Measurements from ENCODE around the gene HVCN1.
"Not testable (repeated sequence)": the region's sequence is repeated elsewhere in the genome, so short reads cannot be mapped to it uniquely, and the experiment has no call there.

The HVCN1 gene

DNA sequence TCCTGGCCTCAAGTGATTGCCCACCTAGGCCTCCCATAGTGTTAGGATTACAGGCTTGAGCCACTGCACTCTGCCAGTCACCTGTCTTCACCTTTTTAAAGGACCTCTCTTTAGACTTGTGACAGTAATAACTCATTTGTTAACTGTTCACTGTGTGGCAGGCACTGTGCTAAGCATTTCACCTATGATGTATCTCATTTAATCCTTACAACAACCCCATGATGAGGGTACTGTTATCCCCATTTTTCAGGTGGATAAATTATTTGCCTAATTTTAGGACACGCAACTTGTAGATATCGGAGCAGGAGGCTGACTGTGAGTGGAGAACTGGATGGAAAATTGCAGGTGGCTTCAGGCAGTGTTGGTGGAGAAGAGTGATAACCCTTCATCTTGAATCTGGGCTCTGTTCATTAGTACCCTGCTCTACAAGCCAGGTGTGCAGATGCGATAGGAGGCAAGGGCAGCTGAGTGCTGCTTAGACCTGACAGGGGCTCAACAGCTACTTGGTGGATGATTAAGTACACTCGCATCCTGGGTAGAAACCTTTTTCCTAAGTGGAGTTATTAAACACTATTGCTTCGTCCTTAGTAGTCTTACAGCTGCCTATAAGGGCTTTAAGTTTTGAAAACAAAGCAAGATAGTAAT lies 72.3 kb downstream of the HVCN1 start:
- DNase-seq (ENCODE audit: low read depth, low spot score), result no peak

DNA sequence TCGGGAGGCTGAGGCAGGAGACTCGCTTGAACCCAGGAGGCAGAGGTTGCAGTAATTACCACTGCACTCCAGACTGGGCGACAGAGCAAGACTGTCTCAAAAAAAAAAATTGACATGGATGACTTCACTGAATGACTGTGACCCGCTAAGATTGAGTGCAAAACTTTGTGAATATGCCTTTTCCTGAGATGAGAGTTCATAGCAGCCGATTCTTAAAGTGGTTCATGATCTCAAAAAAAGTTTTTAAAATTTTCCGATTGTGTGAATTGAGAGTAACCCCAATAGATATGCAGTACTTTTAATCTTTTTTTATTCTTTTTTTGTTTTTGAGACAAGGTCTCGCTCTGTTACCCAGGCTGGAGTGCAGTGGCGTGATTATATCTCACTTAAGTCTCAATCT lies 73.7 kb downstream of the HVCN1 start:
- no peak for DNase-seq (ENCODE audit: low read depth, low spot score)

DNA sequence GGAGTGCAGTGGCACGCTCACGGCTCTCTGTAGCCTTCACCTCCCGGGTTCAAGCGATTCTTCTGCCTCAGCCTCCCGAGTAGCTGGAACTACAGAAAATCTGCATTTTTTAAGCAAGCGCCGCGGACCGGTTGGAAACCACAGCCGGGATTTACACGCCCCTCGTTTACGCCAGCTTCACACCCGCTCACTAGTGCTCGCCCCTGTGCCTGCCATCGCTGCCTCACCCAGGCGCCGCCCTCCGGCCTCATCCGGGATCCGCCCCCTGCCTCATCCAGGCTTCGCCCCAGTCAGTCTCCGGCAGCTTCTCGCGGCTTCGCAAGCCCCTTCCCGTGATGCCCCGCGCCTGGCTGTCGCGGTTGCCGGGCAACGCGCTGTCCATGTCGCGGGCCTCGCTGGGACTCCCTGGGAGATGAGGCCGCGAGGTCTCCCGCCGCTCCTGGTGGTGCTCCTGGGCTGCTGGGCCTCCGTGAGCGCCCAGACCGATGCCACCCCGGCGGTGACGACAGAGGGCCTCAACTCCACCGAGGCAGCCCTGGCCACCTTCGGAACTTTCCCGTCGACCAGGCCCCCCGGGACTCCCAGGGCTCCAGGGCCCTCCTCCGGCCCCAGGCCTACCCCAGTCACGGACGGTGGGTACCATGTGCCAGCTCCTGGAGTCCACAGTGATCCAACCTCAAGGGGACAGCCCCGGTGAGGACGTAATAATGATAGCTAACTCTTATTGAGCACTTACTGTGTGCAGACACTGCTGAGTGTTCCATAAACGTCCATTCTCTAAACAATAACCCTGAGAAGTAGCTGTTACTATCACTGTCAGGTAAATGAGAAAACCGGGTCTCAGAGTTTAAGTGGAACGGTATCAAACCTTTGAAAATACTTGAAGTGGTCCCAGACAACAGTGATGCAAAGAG lies 74.9 kb downstream of the HVCN1 start, which contains the start of gene TCTN1:
TCTN1 (plus strand) TSS at position 359 of the 914 bp plus-strand sequence; CDS start at position 413, 54 bp downstream.
- DNase-seq (ENCODE audit: low read depth, low spot score), result peak; percentile 77

DNA sequence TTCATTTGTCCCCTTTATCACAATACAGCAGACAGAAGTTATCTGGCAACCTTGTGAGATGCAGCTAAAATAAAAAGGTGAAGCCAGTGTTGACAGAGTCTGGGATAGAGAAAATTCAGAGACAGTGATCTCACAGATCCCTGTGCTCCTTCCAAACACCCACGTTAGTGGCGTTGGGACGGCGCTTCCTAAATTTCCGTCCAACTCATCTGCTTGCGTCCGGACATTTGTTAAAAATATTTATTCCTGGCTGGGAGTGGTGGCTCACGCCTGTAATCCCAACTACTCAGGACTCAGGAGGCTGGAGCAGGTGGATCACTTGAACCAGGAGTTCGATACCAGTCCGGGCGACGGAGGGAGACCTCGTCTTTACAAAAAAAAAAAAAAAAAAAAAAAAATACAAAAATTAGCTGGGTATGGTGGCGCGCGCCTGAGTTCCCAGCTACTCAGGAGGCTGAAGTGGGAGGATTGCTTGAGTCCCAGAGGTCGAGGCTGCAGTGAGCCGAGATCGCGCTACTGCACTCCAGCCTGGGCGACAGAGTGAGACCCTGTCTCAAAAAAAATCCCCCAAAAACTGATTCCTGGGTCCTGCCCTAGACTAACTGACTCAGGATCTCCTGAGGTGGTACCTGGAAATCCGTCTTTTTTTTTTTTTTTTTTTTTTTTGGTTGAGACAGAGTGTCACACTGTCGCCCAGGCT lies 75.7 kb downstream of the HVCN1 start:
- DNase-seq (ENCODE audit: low read depth, low spot score), result no peak

DNA sequence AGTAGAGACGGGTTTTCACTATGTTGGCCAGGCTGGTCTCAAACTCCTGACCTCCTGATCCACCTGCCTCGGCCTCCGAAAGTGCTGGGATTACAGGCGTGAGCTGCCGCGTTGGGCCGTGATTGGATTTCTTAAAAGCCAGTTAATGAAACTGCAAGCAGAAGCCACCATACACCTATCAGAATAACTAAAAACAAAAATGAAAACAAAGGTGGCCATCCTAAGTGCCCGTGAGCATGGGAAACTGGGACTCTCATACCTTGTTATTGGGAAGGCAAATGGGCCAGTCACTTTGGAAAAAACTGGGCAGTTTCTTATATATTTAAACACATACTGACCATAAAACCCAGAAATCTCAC lies 82.7 kb downstream of the HVCN1 start:
- DNase-seq (ENCODE audit: low read depth, low spot score), result no peak

DNA sequence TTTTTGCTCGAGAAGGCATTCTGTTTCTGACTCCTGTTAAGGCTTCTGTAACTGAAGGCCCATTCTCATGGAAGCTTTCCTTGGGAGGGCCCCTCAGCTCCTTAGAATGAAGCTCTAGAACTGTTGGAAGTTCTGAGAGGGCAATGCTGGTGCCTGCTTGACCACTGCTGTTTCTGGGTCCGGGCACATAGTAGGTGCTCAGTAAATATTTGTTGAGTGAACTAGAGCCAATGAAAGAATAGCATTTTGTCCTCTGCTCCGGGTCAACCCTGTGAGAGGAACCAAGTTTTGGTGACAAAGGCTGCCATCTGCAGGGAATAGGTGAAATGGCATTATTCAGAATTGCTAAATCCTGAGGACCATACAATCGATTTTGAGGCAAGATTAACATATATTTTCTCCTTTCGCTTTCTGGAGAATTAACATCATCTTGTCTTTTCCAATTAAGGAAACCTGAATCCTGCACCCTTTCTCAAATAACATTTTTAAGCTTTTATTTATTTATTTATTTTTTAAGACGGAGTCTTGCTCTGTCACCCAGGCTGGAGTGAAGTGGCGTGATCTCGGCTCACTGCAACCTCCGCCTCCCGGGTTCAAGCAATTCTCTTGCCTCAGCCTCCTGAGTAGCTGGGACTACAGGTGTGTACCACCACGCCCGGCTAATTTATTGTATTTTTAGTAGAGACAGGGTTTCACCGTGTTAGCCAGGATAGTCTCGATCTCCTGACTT lies 86.7 kb downstream of the HVCN1 start:
- DNase-seq (ENCODE audit: low read depth, low spot score), result not testable (repeated sequence)

DNA sequence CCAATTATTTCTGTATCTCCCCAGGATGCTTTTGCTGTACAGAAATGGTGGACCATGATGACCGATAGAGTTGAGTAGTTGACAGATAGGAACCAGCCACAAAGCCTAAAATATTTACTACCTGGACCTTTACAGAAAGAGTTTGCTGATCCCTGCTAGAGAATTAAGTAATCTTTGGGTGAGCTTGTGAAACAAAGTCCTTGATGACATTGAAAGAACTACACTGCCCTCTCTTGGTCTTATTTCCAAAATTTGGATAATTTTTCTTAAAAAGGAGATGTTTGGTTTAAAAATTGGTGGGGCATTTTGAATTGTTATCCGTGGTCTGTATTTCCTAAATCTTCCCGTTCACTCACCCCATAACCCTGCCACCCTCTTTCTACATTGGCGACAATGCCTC lies 88.7 kb downstream of the HVCN1 start:
- DNase-seq (ENCODE audit: low read depth, low spot score), result no peak

DNA sequence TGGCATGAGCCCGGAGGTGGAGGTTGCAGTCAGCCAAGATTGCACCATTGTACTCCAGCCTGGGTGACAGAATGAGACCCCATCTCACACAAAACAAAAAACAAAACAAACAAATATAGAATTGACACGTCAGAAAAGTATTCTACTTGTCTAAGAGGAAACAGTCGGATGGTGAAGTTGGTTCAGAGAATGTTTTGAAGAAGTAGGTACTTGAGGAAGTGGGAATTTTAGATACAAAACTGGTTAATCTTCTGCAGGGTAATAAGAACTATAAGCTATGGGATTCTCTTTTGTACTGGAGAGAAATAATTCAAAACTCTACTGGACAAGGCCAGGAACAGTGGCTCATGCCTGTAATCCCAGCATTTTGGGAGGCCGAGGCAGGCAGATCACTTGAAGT lies 89.6 kb downstream of the HVCN1 start:
- DNase-seq (ENCODE audit: low read depth, low spot score), result no peak
